Mesothelial cell of epicardium (in vitro differentiated cells): ENCODE data around the gene GGTLC1. TPM values are rescaled to one million over a fixed set of nuclear protein-coding genes. Genes with fewer than 3 reads are reported as not detected.

Experiments used
- DNase-seq, 2 experiments: peaks; one replicate each; pipeline ENCODE4 v3.0.0; 2021; ENCODE audit warnings: low spot score in 2 of 2; ENCODE audit not compliant: unreplicated experiment in 2 of 2
- H3K27ac Mint-ChIP-seq: 2 replicates; pipeline ENCODE4 v1.8.0; 2021; ENCODE audit warnings: mixed read lengths
- H3K27me3 Mint-ChIP-seq: 2 replicates; pipeline ENCODE4 v1.8.0; 2021; ENCODE audit warnings: low read depth, mixed read lengths
- H3K36me3 Mint-ChIP-seq: 2 replicates; pipeline ENCODE4 v1.8.0; 2021; ENCODE audit warnings: mixed read lengths
- H3K4me1 Mint-ChIP-seq: 2 replicates; pipeline ENCODE4 v1.8.0; 2021; ENCODE audit warnings: mixed read lengths
- H3K4me3 Mint-ChIP-seq: 2 replicates; pipeline ENCODE4 v1.8.0; 2021; ENCODE audit warnings: mild to moderate bottlenecking, moderate library complexity, mixed read lengths
- H3K9me3 Mint-ChIP-seq: 2 replicates; pipeline ENCODE4 v1.8.0; 2021; ENCODE audit warnings: mixed read lengths
- total RNA-seq: library from RNA; stranded (reverse); gene quantifications from 3 replicates; pipeline ENCODE4 v1.2.1, GENCODE V29; 2021
- TF ChIP-seq, protein P1 (sequence below): fragments of 200-600 bp; sonication (generic); IDR thresholded peaks from one replicate; pipeline ENCODE4 v1.5.0; 2021; ENCODE audit warnings: antibody characterized with exemption; ENCODE audit not compliant: unreplicated experiment

Gene GGTLC1
- total RNA-seq, 1 donor from 2014 or later: not detected

DNA sequence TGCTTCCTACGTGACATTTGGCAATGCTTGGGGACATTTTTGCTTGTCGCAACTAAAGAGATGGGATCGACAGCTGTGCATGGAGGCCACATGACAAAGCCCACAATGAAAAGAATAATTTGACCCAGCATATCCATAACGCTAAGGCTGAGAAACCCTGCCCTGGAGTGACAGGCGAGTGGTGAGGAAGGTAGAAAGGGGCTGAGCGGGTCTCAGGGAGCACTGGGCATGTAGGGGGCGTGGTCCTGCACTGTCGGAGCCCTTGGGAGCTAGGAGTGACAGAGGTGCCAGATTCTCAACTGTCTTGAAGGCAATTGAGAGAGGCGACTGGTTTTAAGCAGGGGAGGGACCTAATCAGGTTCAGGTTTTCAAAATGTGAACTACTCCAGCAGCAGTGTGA, 13.6 kb downstream of the GGTLC1 start:
- Mint-ChIP-seq H3K4me3 (no peak overlapping the region), H3K4me1 (peaks cover under 1% of the 10 kb centered on the region), H3K27me3 (peaks cover 15% of the 10 kb centered on the region), H3K9me3 (no peaks in the 10 kb centered on the region), H3K27ac (no peak overlapping the region), H3K36me3 (no peaks in the 10 kb centered on the region)
- TF ChIP-seq, protein P1, sequence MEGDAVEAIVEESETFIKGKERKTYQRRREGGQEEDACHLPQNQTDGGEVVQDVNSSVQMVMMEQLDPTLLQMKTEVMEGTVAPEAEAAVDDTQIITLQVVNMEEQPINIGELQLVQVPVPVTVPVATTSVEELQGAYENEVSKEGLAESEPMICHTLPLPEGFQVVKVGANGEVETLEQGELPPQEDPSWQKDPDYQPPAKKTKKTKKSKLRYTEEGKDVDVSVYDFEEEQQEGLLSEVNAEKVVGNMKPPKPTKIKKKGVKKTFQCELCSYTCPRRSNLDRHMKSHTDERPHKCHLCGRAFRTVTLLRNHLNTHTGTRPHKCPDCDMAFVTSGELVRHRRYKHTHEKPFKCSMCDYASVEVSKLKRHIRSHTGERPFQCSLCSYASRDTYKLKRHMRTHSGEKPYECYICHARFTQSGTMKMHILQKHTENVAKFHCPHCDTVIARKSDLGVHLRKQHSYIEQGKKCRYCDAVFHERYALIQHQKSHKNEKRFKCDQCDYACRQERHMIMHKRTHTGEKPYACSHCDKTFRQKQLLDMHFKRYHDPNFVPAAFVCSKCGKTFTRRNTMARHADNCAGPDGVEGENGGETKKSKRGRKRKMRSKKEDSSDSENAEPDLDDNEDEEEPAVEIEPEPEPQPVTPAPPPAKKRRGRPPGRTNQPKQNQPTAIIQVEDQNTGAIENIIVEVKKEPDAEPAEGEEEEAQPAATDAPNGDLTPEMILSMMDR: no peak
- no peak for DNase-seq

DNA sequence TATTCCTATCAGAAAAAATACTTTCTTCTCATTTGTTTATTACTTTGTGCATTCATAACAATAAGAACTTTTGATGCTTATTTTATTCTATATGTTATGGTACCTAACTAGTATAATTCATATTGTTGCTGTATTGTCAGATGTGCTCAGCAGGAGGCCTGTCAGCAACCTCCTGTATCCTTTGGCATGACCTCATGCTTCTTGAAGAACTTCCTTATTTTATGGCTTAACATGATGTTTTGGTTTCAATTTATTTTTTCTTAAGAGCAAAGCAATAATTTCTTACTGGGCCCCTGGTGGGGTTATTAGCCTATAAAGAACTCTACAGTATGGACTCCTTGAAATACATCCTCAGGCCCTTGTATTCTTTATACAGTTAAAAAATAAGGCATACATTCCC, 17.3 kb downstream of the GGTLC1 start:
- H3K27ac Mint-ChIP-seq: no peak overlapping the region
- TF ChIP-seq, protein P1: no peak
- DNase-seq: no peak
- H3K27me3 Mint-ChIP-seq: peaks cover 19% of the 10 kb centered on the region
- no peak overlapping the region for H3K4me3 Mint-ChIP-seq
- H3K4me1 Mint-ChIP-seq: no peaks in the 10 kb centered on the region
- H3K9me3 Mint-ChIP-seq: peaks cover 10% of the 10 kb centered on the region
- no peaks in the 10 kb centered on the region for H3K36me3 Mint-ChIP-seq

DNA sequence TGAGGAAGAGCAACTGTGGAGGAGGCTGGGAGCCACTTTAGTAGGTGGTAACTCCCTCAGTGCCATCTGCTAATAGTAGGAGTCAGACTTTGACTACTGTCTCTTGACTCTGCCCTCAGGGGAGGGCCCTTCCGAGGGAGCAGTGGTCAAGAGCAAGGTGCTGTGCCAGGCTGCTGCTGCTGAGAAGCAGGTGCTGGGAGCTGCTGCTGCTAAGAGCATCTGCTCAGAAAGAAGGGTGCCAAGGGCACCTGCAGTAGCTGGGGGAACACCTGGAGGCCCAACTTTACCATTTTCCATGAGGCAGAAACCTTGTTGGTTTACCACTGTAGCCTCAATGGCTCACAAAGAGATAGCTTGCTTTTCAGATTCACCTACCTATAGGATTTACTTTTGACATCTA, 18.5 kb downstream of the GGTLC1 start:
- no peaks in the 10 kb centered on the region for H3K4me1 Mint-ChIP-seq
- no peak overlapping the region for H3K4me3 Mint-ChIP-seq
- H3K9me3 Mint-ChIP-seq: peaks cover 20% of the 10 kb centered on the region
- TF ChIP-seq, protein P1: no peak
- DNase-seq: no peak
- H3K27me3 Mint-ChIP-seq: peaks cover 19% of the 10 kb centered on the region
- no peaks in the 10 kb centered on the region for H3K36me3 Mint-ChIP-seq
- H3K27ac Mint-ChIP-seq: no peak overlapping the region

DNA sequence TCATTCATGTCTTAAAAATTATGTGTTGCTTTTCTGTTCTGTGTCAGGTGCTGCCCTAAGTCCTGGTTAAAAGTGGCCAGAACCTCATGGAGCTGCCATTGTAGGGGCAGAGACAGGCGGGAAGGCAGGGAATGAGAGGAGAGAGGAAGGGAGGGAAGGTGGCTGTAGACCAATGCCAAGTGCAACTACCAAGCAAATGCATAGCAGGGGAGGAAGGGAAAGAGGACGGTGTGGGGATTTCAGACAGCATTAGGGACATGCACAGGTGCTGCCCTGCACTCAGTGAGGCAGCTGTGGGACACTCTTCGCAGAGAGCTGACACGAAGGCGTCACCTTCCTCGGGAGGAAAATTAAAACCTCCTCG, 21.0 kb downstream of the GGTLC1 start:
- peaks cover 33% of the 10 kb centered on the region for H3K9me3 Mint-ChIP-seq
- no peaks in the 10 kb centered on the region for H3K4me1 Mint-ChIP-seq
- no peaks in the 10 kb centered on the region for H3K36me3 Mint-ChIP-seq
- no peak overlapping the region for H3K4me3 Mint-ChIP-seq
- peaks cover 8% of the 10 kb centered on the region for H3K27me3 Mint-ChIP-seq
- TF ChIP-seq, protein P1: no peak
- no peak overlapping the region for H3K27ac Mint-ChIP-seq
- DNase-seq: no peak

DNA sequence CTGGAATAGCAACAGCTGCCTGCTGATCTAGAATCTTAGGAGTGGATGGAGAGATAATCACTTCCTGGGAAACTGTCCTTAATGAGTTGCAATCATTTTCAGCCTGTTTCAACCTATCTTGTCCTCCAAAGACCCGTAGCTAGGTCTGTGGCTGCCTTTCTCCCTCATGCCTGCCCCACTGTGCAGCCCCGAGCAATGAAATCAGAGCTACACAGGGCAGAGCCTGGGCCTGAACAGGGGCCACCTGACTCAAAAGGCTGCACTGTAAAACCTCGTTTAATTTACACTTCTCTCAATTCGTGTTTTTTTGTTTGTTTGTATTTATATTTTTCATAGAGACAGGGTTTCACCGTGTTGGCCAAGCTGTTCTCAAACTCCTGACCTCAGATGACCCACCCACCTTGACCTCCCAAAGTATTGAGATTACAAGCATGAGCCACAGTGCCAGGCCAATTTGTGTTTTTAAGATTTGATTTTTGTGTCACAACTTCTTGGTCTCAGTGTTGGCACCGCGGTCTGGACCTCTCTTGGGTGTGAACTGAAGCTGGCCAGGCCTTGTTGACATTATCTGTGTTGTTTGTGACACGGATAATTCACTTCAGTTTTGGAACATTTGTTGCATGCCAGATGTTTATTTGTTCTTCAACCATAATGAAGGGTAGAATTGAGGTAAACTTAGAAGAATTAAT, 21.5 kb downstream of the GGTLC1 start:
- Mint-ChIP-seq H3K9me3 (peaks cover 37% of the 10 kb centered on the region), H3K4me1 (no peaks in the 10 kb centered on the region), H3K36me3 (no peaks in the 10 kb centered on the region), H3K27ac (no peak overlapping the region), H3K4me3 (no peak overlapping the region), H3K27me3 (peaks cover 8% of the 10 kb centered on the region)
- TF ChIP-seq, protein P1: no peak
- no peak for DNase-seq
